Measurements from ENCODE around the gene RECK.

DNA sequence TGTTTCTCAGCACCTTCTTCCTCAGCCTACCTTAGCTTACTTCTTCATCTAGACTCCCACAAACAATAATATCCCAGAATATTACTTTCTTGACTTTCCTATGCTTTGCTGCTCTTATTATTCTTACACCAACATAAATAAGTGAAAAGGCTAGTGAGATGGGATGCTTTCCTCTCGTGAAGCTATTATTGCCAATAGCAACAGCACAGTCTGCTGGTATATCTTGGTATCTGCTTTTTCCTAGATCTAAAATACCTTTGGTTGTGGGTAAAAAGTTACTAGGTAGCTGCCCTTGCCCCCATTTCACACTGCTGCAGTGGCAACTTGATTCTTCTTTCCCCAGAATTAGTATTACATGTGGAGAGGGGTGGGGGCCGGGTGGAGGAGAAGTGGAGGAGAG lies 73.7 kb downstream of the RECK start:
- TF ChIP-seq, protein P1, sequence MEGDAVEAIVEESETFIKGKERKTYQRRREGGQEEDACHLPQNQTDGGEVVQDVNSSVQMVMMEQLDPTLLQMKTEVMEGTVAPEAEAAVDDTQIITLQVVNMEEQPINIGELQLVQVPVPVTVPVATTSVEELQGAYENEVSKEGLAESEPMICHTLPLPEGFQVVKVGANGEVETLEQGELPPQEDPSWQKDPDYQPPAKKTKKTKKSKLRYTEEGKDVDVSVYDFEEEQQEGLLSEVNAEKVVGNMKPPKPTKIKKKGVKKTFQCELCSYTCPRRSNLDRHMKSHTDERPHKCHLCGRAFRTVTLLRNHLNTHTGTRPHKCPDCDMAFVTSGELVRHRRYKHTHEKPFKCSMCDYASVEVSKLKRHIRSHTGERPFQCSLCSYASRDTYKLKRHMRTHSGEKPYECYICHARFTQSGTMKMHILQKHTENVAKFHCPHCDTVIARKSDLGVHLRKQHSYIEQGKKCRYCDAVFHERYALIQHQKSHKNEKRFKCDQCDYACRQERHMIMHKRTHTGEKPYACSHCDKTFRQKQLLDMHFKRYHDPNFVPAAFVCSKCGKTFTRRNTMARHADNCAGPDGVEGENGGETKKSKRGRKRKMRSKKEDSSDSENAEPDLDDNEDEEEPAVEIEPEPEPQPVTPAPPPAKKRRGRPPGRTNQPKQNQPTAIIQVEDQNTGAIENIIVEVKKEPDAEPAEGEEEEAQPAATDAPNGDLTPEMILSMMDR (conservative IDR thresholded peaks at IDR 0.05; ENCODE audit: low read depth in 2 of 2): peak; percentile 22 to 43; a peak in 2 of 4 replicates
- no peak for TF ChIP-seq EZH2phosphoT487 (IDR thresholded peaks at IDR 0.05; ENCODE audit: unreplicated experiment)
- TF ChIP-seq, protein P2, sequence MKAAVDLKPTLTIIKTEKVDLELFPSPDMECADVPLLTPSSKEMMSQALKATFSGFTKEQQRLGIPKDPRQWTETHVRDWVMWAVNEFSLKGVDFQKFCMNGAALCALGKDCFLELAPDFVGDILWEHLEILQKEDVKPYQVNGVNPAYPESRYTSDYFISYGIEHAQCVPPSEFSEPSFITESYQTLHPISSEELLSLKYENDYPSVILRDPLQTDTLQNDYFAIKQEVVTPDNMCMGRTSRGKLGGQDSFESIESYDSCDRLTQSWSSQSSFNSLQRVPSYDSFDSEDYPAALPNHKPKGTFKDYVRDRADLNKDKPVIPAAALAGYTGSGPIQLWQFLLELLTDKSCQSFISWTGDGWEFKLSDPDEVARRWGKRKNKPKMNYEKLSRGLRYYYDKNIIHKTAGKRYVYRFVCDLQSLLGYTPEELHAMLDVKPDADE (IDR thresholded peaks at IDR 0.05): no peak
- TF ChIP-seq EZH2 (IDR thresholded peaks at IDR 0.05; ENCODE audit: low read depth, unreplicated experiment): no peak
- no peak for TF ChIP-seq POLR2AphosphoS5 (IDR thresholded peaks at IDR 0.05; ENCODE audit: low read depth)
- TF ChIP-seq, protein P3, sequence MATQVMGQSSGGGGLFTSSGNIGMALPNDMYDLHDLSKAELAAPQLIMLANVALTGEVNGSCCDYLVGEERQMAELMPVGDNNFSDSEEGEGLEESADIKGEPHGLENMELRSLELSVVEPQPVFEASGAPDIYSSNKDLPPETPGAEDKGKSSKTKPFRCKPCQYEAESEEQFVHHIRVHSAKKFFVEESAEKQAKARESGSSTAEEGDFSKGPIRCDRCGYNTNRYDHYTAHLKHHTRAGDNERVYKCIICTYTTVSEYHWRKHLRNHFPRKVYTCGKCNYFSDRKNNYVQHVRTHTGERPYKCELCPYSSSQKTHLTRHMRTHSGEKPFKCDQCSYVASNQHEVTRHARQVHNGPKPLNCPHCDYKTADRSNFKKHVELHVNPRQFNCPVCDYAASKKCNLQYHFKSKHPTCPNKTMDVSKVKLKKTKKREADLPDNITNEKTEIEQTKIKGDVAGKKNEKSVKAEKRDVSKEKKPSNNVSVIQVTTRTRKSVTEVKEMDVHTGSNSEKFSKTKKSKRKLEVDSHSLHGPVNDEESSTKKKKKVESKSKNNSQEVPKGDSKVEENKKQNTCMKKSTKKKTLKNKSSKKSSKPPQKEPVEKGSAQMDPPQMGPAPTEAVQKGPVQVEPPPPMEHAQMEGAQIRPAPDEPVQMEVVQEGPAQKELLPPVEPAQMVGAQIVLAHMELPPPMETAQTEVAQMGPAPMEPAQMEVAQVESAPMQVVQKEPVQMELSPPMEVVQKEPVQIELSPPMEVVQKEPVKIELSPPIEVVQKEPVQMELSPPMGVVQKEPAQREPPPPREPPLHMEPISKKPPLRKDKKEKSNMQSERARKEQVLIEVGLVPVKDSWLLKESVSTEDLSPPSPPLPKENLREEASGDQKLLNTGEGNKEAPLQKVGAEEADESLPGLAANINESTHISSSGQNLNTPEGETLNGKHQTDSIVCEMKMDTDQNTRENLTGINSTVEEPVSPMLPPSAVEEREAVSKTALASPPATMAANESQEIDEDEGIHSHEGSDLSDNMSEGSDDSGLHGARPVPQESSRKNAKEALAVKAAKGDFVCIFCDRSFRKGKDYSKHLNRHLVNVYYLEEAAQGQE (IDR thresholded peaks at IDR 0.05; ENCODE audit: unreplicated experiment): no peak
- no peak for TF ChIP-seq JUNB (IDR thresholded peaks at IDR 0.05; ENCODE audit: unreplicated experiment)
- TF ChIP-seq CREB1 (CRISPR knock-in tag; IDR thresholded peaks at IDR 0.05; ENCODE audit: low read depth): no peak
- no peak for TF ChIP-seq NANOG (IDR thresholded peaks at IDR 0.05; ENCODE audit: borderline replicate concordance)
- TF ChIP-seq STAT1 (IDR thresholded peaks at IDR 0.05; ENCODE audit: unreplicated experiment): no peak
- no peak for TF ChIP-seq ZNF114 (CRISPR knock-in tag; IDR thresholded peaks at IDR 0.05)
- no peak for TF ChIP-seq ZNF331 (CRISPR knock-in tag; IDR thresholded peaks at IDR 0.05; ENCODE audit: low read depth)
